ENCODE measurements around the gene MACIR.

DNA sequence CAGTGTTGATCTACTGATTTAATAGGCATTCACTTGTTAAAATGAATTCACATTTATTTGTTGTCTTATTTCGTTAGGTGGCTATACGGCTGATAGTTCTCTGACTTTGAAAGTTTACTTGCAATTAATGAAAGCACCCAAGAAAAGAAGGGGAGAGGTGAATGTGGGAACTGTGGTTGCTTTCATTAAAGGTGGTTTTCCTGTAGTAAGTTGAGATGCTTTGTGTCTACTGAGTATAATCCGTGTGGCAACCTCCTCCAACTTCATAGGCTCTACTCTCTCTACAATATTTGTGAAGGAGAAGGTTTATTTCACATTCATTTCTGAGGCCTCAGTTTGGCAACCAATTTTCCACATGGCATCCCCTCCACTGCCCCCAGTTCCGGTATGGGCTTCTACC, 12.8 kb upstream of the MACIR start:
- TF ChIP-seq, protein P1, sequence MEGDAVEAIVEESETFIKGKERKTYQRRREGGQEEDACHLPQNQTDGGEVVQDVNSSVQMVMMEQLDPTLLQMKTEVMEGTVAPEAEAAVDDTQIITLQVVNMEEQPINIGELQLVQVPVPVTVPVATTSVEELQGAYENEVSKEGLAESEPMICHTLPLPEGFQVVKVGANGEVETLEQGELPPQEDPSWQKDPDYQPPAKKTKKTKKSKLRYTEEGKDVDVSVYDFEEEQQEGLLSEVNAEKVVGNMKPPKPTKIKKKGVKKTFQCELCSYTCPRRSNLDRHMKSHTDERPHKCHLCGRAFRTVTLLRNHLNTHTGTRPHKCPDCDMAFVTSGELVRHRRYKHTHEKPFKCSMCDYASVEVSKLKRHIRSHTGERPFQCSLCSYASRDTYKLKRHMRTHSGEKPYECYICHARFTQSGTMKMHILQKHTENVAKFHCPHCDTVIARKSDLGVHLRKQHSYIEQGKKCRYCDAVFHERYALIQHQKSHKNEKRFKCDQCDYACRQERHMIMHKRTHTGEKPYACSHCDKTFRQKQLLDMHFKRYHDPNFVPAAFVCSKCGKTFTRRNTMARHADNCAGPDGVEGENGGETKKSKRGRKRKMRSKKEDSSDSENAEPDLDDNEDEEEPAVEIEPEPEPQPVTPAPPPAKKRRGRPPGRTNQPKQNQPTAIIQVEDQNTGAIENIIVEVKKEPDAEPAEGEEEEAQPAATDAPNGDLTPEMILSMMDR (conservative IDR thresholded peaks at IDR 0.05 in 1 of 2, IDR thresholded peaks at IDR 0.05 in 1 of 2; ENCODE audit: low read depth in 1 of 2, low read length in 2 of 2) = no peak
- TF ChIP-seq EZH2 (IDR thresholded peaks at IDR 0.05; ENCODE audit: low read length, missing control alignments) = no peak

Data from fibroblast of lung (primary cell).